Measurements from ENCODE around the gene RGS17.

GRCh38 chr6:152959333-152959732 lies 171.7 kb downstream of the RGS17 start:
- TF ChIP-seq CTCF (IDR thresholded peaks at IDR 0.05): no peak
- TF ChIP-seq EP300 (IDR thresholded peaks at IDR 0.05): no peak
- no peak for TF ChIP-seq POLR2A (IDR thresholded peaks at IDR 0.05; ENCODE audit: low read depth)
- TF ChIP-seq POLR2AphosphoS5 (IDR thresholded peaks at IDR 0.05): no peak

Data from esophagus muscularis mucosa (tissue), 4 donors.